Activated CD4-positive, alpha-beta memory T cell treated with anti-CD3 and anti-CD28 coated beads, Interleukin-2, amount 10 ng/mL, durations not matched to agents 7 days and 5 days (primary cell): ENCODE results near the gene CLMN. TPM values are rescaled to one million over a fixed set of nuclear protein-coding genes. Genes with fewer than 3 reads are reported as not detected.
"Not testable (repeated sequence)": the region's sequence is repeated elsewhere in the genome, so short reads cannot be mapped to it uniquely, and the experiment has no call there.

Source experiments
- CTCF ChIA-PET: fragments of 350-600 bp; sonication (Branson Sonifier 250); formaldehyde crosslinking; loops from one replicate; lab custom pipeline; 2021; ENCODE audit warnings: antibody characterized with exemption, inconsistent platforms; lab: Charles Lee
- POLR2A ChIA-PET: fragments of 350-600 bp; sonication (Branson Sonifier 250); formaldehyde crosslinking; loops from one replicate; lab custom pipeline; 2021; ENCODE audit warnings: antibody characterized with exemption; lab: Charles Lee
- DNase-seq: peaks from one replicate; pipeline ENCODE4 v3.0.0-alpha.2; 2020
- H3K27ac Mint-ChIP-seq: one replicate; pipeline ENCODE4 v1.8.0; 2021; ENCODE audit warnings: mild to moderate bottlenecking, mixed read lengths
- H3K27me3 Mint-ChIP-seq: one replicate; pipeline ENCODE4 v1.8.0; 2021; ENCODE audit warnings: mixed read lengths
- H3K36me3 Mint-ChIP-seq: one replicate; pipeline ENCODE4 v1.8.0; 2021; ENCODE audit warnings: low read depth, mixed read lengths
- H3K4me1 Mint-ChIP-seq: one replicate; pipeline ENCODE4 v1.8.0; 2021; ENCODE audit warnings: mixed read lengths
- H3K4me3 Mint-ChIP-seq: one replicate; pipeline ENCODE4 v1.8.0; 2021; ENCODE audit warnings: mild to moderate bottlenecking, mixed read lengths
- H3K9me3 Mint-ChIP-seq: one replicate; pipeline ENCODE4 v1.8.0; 2021; ENCODE audit warnings: mixed read lengths
- total RNA-seq, 2 experiments: library from RNA; stranded (reverse); gene quantifications; one replicate each; pipeline ENCODE4 v1.2.3, GENCODE V29; 2021

The CLMN gene
- total RNA-seq, 2 experiments from 2014 or later: 0.33 to 0.48 TPM

- Mint-ChIP-seq H3K27me3 (peaks cover 6% of the 10 kb centered on the region), H3K4me1 (no peaks in the 10 kb centered on the region), H3K36me3 (no peaks in the 10 kb centered on the region), H3K9me3 (no peaks in the 10 kb centered on the region), H3K27ac (no peak overlapping the region), H3K4me3 (no peak overlapping the region)
- POLR2A ChIA-PET: no interaction called here
- no peak for DNase-seq
- CTCF ChIA-PET: no interaction called here
These were observed 26.9 kb downstream of the CLMN start for GRCh38 chr14:95292660-95293425.

GRCh38 chr14:95291859-95292542, 27.7 kb downstream of the CLMN start:
- Mint-ChIP-seq H3K36me3 (no peaks in the 10 kb centered on the region), H3K27ac (no peak overlapping the region), H3K4me3 (no peak overlapping the region), H3K27me3 (peaks cover 6% of the 10 kb centered on the region), H3K9me3 (no peaks in the 10 kb centered on the region), H3K4me1 (no peaks in the 10 kb centered on the region)
- CTCF ChIA-PET: no interaction called here
- POLR2A ChIA-PET: no interaction called here
- no peak for DNase-seq

GRCh38 chr14:95290871-95291431, 28.8 kb downstream of the CLMN start:
- no peaks in the 10 kb centered on the region for H3K36me3 Mint-ChIP-seq
- H3K9me3 Mint-ChIP-seq: no peaks in the 10 kb centered on the region
- no peak overlapping the region for H3K4me3 Mint-ChIP-seq
- ChIA-PET CTCF (interaction anchor here (1.1 kb wide), 1 partner anchor 152 kb away, joined by 3 read pairs; no protein-coding TSS in a partner anchor), POLR2A (interaction anchor here (0.6 kb wide), 1 partner anchor 41 kb away, joined by 3 read pairs; no protein-coding TSS in a partner anchor)
- DNase-seq: no peak
- no peak overlapping the region for H3K27ac Mint-ChIP-seq
- peaks cover 4% of the 10 kb centered on the region for H3K27me3 Mint-ChIP-seq
- no peaks in the 10 kb centered on the region for H3K4me1 Mint-ChIP-seq

GRCh38 chr14:95290021-95290420, 29.7 kb downstream of the CLMN start:
- Mint-ChIP-seq H3K4me1 (no peaks in the 10 kb centered on the region), H3K27ac (no peak overlapping the region), H3K9me3 (peaks cover 3% of the 10 kb centered on the region), H3K27me3 (peaks cover 4% of the 10 kb centered on the region), H3K36me3 (no peaks in the 10 kb centered on the region), H3K4me3 (no peak overlapping the region)
- CTCF ChIA-PET: no interaction called here
- POLR2A ChIA-PET: no interaction called here
- no peak for DNase-seq

- H3K36me3 Mint-ChIP-seq: no peaks in the 10 kb centered on the region
These were observed 30.2 kb downstream of the CLMN start for GRCh38 chr14:95289323-95290010.

GRCh38 chr14:95288672-95289322, 30.9 kb downstream of the CLMN start:
- Mint-ChIP-seq H3K27ac (no peak overlapping the region), H3K36me3 (no peaks in the 10 kb centered on the region), H3K27me3 (peaks cover 4% of the 10 kb centered on the region), H3K4me1 (no peaks in the 10 kb centered on the region), H3K9me3 (peaks cover 3% of the 10 kb centered on the region), H3K4me3 (no peak overlapping the region)
- ChIA-PET CTCF (no interaction called here), POLR2A (no interaction called here)
- no peak for DNase-seq

More at GRCh38 chr14:95289323-95290010, 30.2 kb downstream of the CLMN start:
- ChIA-PET CTCF (interaction anchor here (0.6 kb wide), 1 partner anchor 69 kb away, joined by 3 read pairs; no protein-coding TSS in a partner anchor), POLR2A (no interaction called here)
- H3K4me3 Mint-ChIP-seq: no peak overlapping the region
- H3K27me3 Mint-ChIP-seq: peaks cover 4% of the 10 kb centered on the region
- no peaks in the 10 kb centered on the region for H3K4me1 Mint-ChIP-seq
- no peak for DNase-seq
- peaks cover 3% of the 10 kb centered on the region for H3K9me3 Mint-ChIP-seq
- H3K27ac Mint-ChIP-seq: no peak overlapping the region

DNA sequence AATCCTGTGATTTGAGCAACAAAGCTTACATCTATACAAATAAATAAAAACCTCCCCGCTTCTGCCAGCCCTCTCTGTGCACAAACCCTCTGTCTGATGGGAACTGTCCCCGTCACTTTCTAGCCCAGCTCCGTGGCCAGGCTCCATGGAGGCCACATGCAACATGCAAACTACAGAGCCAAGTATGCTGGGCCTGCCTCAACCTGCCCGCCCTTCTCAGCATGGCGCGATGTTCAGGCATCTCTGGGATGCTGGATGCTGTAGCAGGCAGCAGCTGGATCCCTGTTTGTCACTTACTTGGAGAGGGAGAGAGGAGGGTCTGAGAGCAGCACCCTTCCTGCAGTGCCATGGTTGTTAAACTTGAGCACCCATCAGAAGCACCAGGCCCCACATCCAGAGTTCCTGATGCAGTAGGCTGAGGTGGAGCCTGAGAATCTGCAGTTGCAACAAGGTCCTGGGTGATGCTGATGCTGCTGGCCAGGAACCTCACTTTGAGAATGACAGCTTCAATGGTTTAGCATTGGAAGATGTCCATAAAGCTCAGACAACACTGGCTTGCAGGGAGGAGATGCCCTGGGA, 32.4 kb downstream of the CLMN start:
- Mint-ChIP-seq H3K36me3 (no peaks in the 10 kb centered on the region), H3K27me3 (peaks cover 3% of the 10 kb centered on the region), H3K4me1 (no peaks in the 10 kb centered on the region), H3K4me3 (no peak overlapping the region), H3K27ac (no peak overlapping the region), H3K9me3 (peaks cover 3% of the 10 kb centered on the region)
- no peak for DNase-seq
- ChIA-PET POLR2A (no interaction called here), CTCF (no interaction called here)

- H3K36me3 Mint-ChIP-seq: no peaks in the 10 kb centered on the region
- no peak overlapping the region for H3K27ac Mint-ChIP-seq
- ChIA-PET POLR2A (no interaction called here), CTCF (no interaction called here)
- DNase-seq: no peak
- H3K27me3 Mint-ChIP-seq: peaks cover 5% of the 10 kb centered on the region
- peaks cover 3% of the 10 kb centered on the region for H3K9me3 Mint-ChIP-seq
- H3K4me3 Mint-ChIP-seq: no peak overlapping the region
- no peaks in the 10 kb centered on the region for H3K4me1 Mint-ChIP-seq
These were observed 33.1 kb downstream of the CLMN start for GRCh38 chr14:95286645-95287044.

GRCh38 chr14:95285566-95285965, 34.1 kb downstream of the CLMN start:
- ChIA-PET POLR2A (no interaction called here), CTCF (no interaction called here)
- DNase-seq: no peak
- Mint-ChIP-seq H3K9me3 (peaks cover 3% of the 10 kb centered on the region), H3K36me3 (no peaks in the 10 kb centered on the region), H3K27ac (no peak overlapping the region), H3K4me1 (no peaks in the 10 kb centered on the region), H3K27me3 (peaks cover 5% of the 10 kb centered on the region), H3K4me3 (no peak overlapping the region)

- H3K36me3 Mint-ChIP-seq, H3K27ac Mint-ChIP-seq, DNase-seq, H3K27me3 Mint-ChIP-seq, H3K4me1 Mint-ChIP-seq, H3K9me3 Mint-ChIP-seq, POLR2A ChIA-PET, CTCF ChIA-PET, H3K4me3 Mint-ChIP-seq: not testable (repeated sequence)
These were observed 35.9 kb downstream of the CLMN start for GRCh38 chr14:95283802-95284201.

GRCh38 chr14:95282986-95283380, 36.7 kb downstream of the CLMN start:
- H3K4me1 Mint-ChIP-seq, POLR2A ChIA-PET, H3K4me3 Mint-ChIP-seq, H3K36me3 Mint-ChIP-seq, DNase-seq, H3K27me3 Mint-ChIP-seq, CTCF ChIA-PET, H3K9me3 Mint-ChIP-seq, H3K27ac Mint-ChIP-seq: not testable (repeated sequence)

DNA sequence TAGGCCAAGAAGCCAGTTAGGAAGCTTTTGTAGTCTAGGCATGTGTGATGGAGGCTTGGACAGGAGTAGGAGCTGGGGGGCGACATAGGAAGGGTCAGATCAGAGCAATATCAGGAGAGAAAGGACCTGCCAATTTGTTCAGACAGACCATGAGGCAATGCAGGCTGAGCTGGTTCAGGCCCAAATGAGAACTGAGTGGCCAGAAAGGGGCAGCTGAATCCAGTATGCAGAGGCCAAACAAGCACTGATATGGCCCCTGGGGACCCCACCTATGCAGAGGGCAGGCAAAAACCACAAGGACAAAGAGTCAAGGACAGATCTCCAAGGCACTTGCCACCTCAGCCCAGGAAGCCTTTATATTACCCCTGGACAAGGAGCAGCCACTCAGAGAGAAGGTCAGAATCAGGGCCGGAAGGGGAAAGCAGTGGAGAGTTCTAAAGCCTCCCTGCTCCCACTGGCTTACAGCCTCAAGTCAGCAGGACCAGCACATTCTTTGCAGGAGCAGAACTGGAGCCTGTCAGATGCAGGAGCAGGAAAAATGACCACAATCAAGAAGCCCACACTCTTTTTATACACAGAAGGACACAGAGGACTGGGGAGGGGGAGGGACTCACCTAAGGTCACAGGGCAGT, 37.2 kb downstream of the CLMN start:
- Mint-ChIP-seq H3K27me3 (peaks cover 7% of the 10 kb centered on the region), H3K36me3 (no peaks in the 10 kb centered on the region), H3K9me3 (peaks cover 3% of the 10 kb centered on the region), H3K4me3 (no peak overlapping the region), H3K4me1 (no peaks in the 10 kb centered on the region), H3K27ac (no peak overlapping the region)
- CTCF ChIA-PET: interaction anchor here (0.9 kb wide), 1 partner anchor 592 kb away, joined by 3 read pairs; no protein-coding TSS in a partner anchor
- POLR2A ChIA-PET: no interaction called here
- no peak for DNase-seq
